ENCODE data around the gene NFIC. TPM values are rescaled to one million over a fixed set of nuclear protein-coding genes. Genes with fewer than 3 reads are reported as not detected.
"Not testable (repeated sequence)": the region's sequence is repeated elsewhere in the genome, so short reads cannot be mapped to it uniquely, and the experiment has no call there.

NFIC gene
- total and polyA plus RNA-seq, 5 experiments from 2014 or later = 5.8 to 34.8 (median 15.8) TPM

- peaks cover 2 to 38% (median 11%) of the 10 kb centered on the region in 4 donors for H3K4me1 Mint-ChIP-seq
- no peaks in the 10 kb centered on the region for H3K9me3 Mint-ChIP-seq
- H3K36me3 Mint-ChIP-seq = no peaks in the 10 kb centered on the region
- H3K4me3 Mint-ChIP-seq = no peak overlapping the region
- DNase-seq (no peak), ATAC-seq (no peak)
- no peak overlapping the region for H3K27ac Mint-ChIP-seq
- H3K27me3 Mint-ChIP-seq = no peaks in the 10 kb centered on the region
- POLR2A ChIA-PET = interaction anchor here (1.5 to 1.6 kb wide), 2 partner anchors 15 to 87 kb away, joined by 4 to 5 read pairs; no protein-coding TSS in a partner anchor
Observed at GRCh38 chr19:3342246-3342645, 24.1 kb upstream of the NFIC start.

- not testable (repeated sequence) for ATAC-seq, H3K36me3 Mint-ChIP-seq, DNase-seq, H3K27me3 Mint-ChIP-seq, H3K27ac Mint-ChIP-seq, H3K4me3 Mint-ChIP-seq, H3K9me3 Mint-ChIP-seq
- H3K4me1 Mint-ChIP-seq = peaks cover 2 to 36% (median 11%) of the 10 kb centered on the region in 4 donors
- POLR2A ChIA-PET = interaction anchor here (1.5 to 1.6 kb wide), 2 partner anchors 14 to 86 kb away, joined by 4 to 5 read pairs; no protein-coding TSS in a partner anchor
Observed at GRCh38 chr19:3342962-3343361, 23.4 kb upstream of the NFIC start.

- Mint-ChIP-seq H3K9me3 (no peaks in the 10 kb centered on the region), H3K4me3 (peak overlapping the region in 9 of 10 donors; percentile 14 to 67 (median 53)), H3K27ac (peak overlapping the region in 3 of 10 donors; percentile 29 to 74 (median 70)), H3K4me1 (peaks cover 0 to 27% (median 5%) of the 10 kb centered on the region in 4 donors), H3K27me3 (no peaks in the 10 kb centered on the region), H3K36me3 (no peaks in the 10 kb centered on the region)
- DNase-seq = peak in 6 of 10 donors; percentile 23 to 56 (median 42)
- POLR2A ChIA-PET = interaction anchor here (0.5 to 1.6 kb wide), 2 partner anchors 55 to 85 kb away, joined by 3 to 5 read pairs; no protein-coding TSS in a partner anchor
- ATAC-seq = peak; percentile 87 to 95
Observed at GRCh38 chr19:3343619-3344502, 22.5 kb upstream of the NFIC start.

- Mint-ChIP-seq H3K27ac (peak overlapping the region in 1 of 10 donors; percentile 29), H3K4me1 (peaks cover 0 to 21% (median 3%) of the 10 kb centered on the region in 4 donors), H3K36me3 (no peaks in the 10 kb centered on the region), H3K4me3 (no peak overlapping the region), H3K9me3 (no peaks in the 10 kb centered on the region), H3K27me3 (no peaks in the 10 kb centered on the region)
- POLR2A ChIA-PET = no interaction called here
- ATAC-seq (no peak), DNase-seq (no peak)
Observed at GRCh38 chr19:3344608-3345598, 21.5 kb upstream of the NFIC start.

GRCh38 chr19:3345850-3346460 lies 20.4 kb upstream of the NFIC start:
- no peaks in the 10 kb centered on the region for H3K9me3 Mint-ChIP-seq
- H3K27me3 Mint-ChIP-seq = no peaks in the 10 kb centered on the region
- H3K36me3 Mint-ChIP-seq = no peaks in the 10 kb centered on the region
- no peak overlapping the region for H3K4me3 Mint-ChIP-seq
- ATAC-seq (no peak), DNase-seq (no peak)
- H3K27ac Mint-ChIP-seq = peak overlapping the region in 1 of 10 donors; percentile 38
- POLR2A ChIA-PET = no interaction called here
- H3K4me1 Mint-ChIP-seq = peaks cover 0 to 13% (median 2%) of the 10 kb centered on the region in 4 donors

GRCh38 chr19:3346677-3347353 lies 19.6 kb upstream of the NFIC start:
- DNase-seq (no peak), ATAC-seq (no peak)
- H3K27ac Mint-ChIP-seq = no peak overlapping the region
- POLR2A ChIA-PET = interaction anchor here (0.9 kb wide), 1 partner anchor 76 kb away, joined by 3 read pairs; no protein-coding TSS in a partner anchor
- peaks cover 0 to 9% (median 2%) of the 10 kb centered on the region in 4 donors for H3K4me1 Mint-ChIP-seq
- no peaks in the 10 kb centered on the region for H3K36me3 Mint-ChIP-seq
- H3K27me3 Mint-ChIP-seq = no peaks in the 10 kb centered on the region
- no peaks in the 10 kb centered on the region for H3K9me3 Mint-ChIP-seq
- H3K4me3 Mint-ChIP-seq = no peak overlapping the region

GRCh38 chr19:3348042-3348441 lies 18.3 kb upstream of the NFIC start:
- Mint-ChIP-seq H3K27me3 (no peaks in the 10 kb centered on the region), H3K36me3 (no peaks in the 10 kb centered on the region), H3K4me3 (no peak overlapping the region), H3K9me3 (no peaks in the 10 kb centered on the region), H3K4me1 (peaks cover 0 to 7% (median 2%) of the 10 kb centered on the region in 4 donors), H3K27ac (no peak overlapping the region)
- ATAC-seq (no peak), DNase-seq (no peak)
- POLR2A ChIA-PET = interaction anchor here (0.8 kb wide), 1 partner anchor 45 kb away, joined by 6 read pairs; no protein-coding TSS in a partner anchor

GRCh38 chr19:3348469-3348868 lies 17.9 kb upstream of the NFIC start:
- POLR2A ChIA-PET = interaction anchor here (0.8 kb wide), 1 partner anchor 45 kb away, joined by 6 read pairs; no protein-coding TSS in a partner anchor
- not testable (repeated sequence) for H3K36me3 Mint-ChIP-seq, H3K27ac Mint-ChIP-seq, ATAC-seq, H3K27me3 Mint-ChIP-seq, DNase-seq, H3K4me1 Mint-ChIP-seq, H3K9me3 Mint-ChIP-seq, H3K4me3 Mint-ChIP-seq

GRCh38 chr19:3350014-3350663 lies 16.2 kb upstream of the NFIC start:
- no peak overlapping the region for H3K27ac Mint-ChIP-seq
- H3K36me3 Mint-ChIP-seq = peaks cover 0 to 4% (median 0%) of the 10 kb centered on the region in 3 donors
- H3K9me3 Mint-ChIP-seq = peaks cover 0 to 5% (median 0%) of the 10 kb centered on the region in 9 donors
- ATAC-seq (no peak), DNase-seq (no peak)
- H3K4me1 Mint-ChIP-seq = no peaks in the 10 kb centered on the region
- POLR2A ChIA-PET = interaction anchor here (0.7 kb wide), 1 partner anchor 585 kb away, joined by 6 read pairs; no protein-coding TSS in a partner anchor
- no peak overlapping the region for H3K4me3 Mint-ChIP-seq
- H3K27me3 Mint-ChIP-seq = no peaks in the 10 kb centered on the region

GRCh38 chr19:3351702-3352447 lies 14.5 kb upstream of the NFIC start:
- Mint-ChIP-seq H3K27ac (peak overlapping the region in 1 of 10 donors; percentile 49), H3K4me1 (peaks cover 0 to under 1% (median 0%) of the 10 kb centered on the region in 4 donors), H3K9me3 (peaks cover 0 to 5% (median 0%) of the 10 kb centered on the region in 9 donors), H3K4me3 (no peak overlapping the region), H3K27me3 (no peaks in the 10 kb centered on the region), H3K36me3 (peaks cover 0 to 4% (median 0%) of the 10 kb centered on the region in 3 donors)
- POLR2A ChIA-PET = no interaction called here
- DNase-seq = no peak
- no peak for ATAC-seq

Data from naive thymus-derived CD8-positive, alpha-beta T cell (primary cell).